B cell (primary cell): ENCODE data around the gene BRD1. TPM values are rescaled to one million over a fixed set of nuclear protein-coding genes. Genes with fewer than 3 reads are reported as not detected.

ENCODE experiments used
- ATAC-seq: fragments of 200-7000 bp; cut with Tn5 transposase; one replicate; pipeline ENCODE4 v1.10.0; 2021; ENCODE audit warnings: low read depth, mild to moderate bottlenecking, moderate number of reproducible peaks, moderate library complexity
- CTCF ChIA-PET: fragments of 350-600 bp; sonication (Branson Sonifier 250); formaldehyde crosslinking; loops from one replicate; lab custom pipeline; 2021; ENCODE audit warnings: antibody characterized with exemption, inconsistent platforms; lab: Charles Lee
- POLR2A ChIA-PET: fragments of 350-600 bp; sonication (Branson Sonifier 250); formaldehyde crosslinking; loops from one replicate; lab custom pipeline; 2021; ENCODE audit warnings: antibody characterized with exemption; lab: Charles Lee
- DNase-seq: peaks from one replicate; pipeline ENCODE4 v3.0.0; 2013
- H2AFZ ChIP-seq: 2 replicates; pipeline ENCODE4 v1.6.1; 2012; ENCODE audit warnings: mild to moderate bottlenecking, low read depth, low read length; ENCODE audit not compliant: insufficient read depth, poor library complexity, severe bottlenecking
- H3K27ac ChIP-seq, 2 donors: 1 replicate in 1 of 2; 2 replicates in 1 of 2; pipeline ENCODE4 v1.5.1; 2012 to 2013; ENCODE audit warnings: low read length in 2 of 2, mild to moderate bottlenecking in 2 of 2, moderate library complexity in 1 of 2
- H3K27me3 ChIP-seq, 4 experiments: fragments of 200-600 bp in 1 of 4; sonication (generic) in 1 of 4; replicated peaks in 1 of 4; 1 replicate in 2 of 4; 2 replicates in 2 of 4; pipeline versions ENCODE4 v1.6.1 to v1.7.0; 2013 to 2016; ENCODE audit warnings: low read length in 3 of 4, mild to moderate bottlenecking in 2 of 4, mixed read lengths in 1 of 4, moderate library complexity in 1 of 4; ENCODE audit not compliant: insufficient read depth in 4 of 4, control insufficient read depth in 3 of 4; ENCODE audit errors: control extremely low read depth in 1 of 4
- H3K36me3 ChIP-seq, 2 experiments: replicated peaks in 1 of 2; 1 replicate in 1 of 2; 2 replicates in 1 of 2; pipeline versions ENCODE4 v1.6.1 to v1.7.1; 2013; ENCODE audit warnings: low read length in 1 of 2; ENCODE audit not compliant: insufficient read depth in 2 of 2, control insufficient read depth in 1 of 2; ENCODE audit errors: control extremely low read depth in 1 of 2, extremely low read depth in 1 of 2
- H3K4me1 ChIP-seq, 2 donors: fragments of 200-600 bp in 1 of 2; sonication (generic) in 1 of 2; 1 replicate in 1 of 2; 2 replicates in 1 of 2; pipeline versions ENCODE4 v1.5.1 to v1.6.1; 2013 to 2017; ENCODE audit warnings: low read length in 2 of 2; ENCODE audit not compliant: control insufficient read depth in 2 of 2, insufficient read depth in 2 of 2
- H3K4me2 ChIP-seq: replicated peaks from 2 replicates; pipeline ENCODE3; 2012; ENCODE audit warnings: mild to moderate bottlenecking, low read depth, low read length; ENCODE audit not compliant: poor library complexity, severe bottlenecking
- H3K4me3 ChIP-seq, 5 experiments: fragments of 200-600 bp in 1 of 5; sonication (generic) in 1 of 5; 1 replicate in 3 of 5; 2 replicates in 2 of 5; pipeline versions ENCODE4 v1.5.1 to v1.7.0; 2011 to 2016; ENCODE audit warnings: low read length in 4 of 5, mild to moderate bottlenecking in 4 of 5, low read depth in 2 of 5, control low read depth in 1 of 5, moderate library complexity in 1 of 5; ENCODE audit not compliant: insufficient read depth in 1 of 5; ENCODE audit errors: control extremely low read depth in 1 of 5, extremely low read depth in 1 of 5
- H3K79me2 ChIP-seq: fragments of 200-600 bp; sonication (generic); one replicate; pipeline ENCODE4 v1.6.0; 2016; ENCODE audit warnings: low read length; ENCODE audit not compliant: control insufficient read depth, insufficient read depth
- H3K9ac ChIP-seq: fragments of 200-600 bp; sonication (generic); 2 replicates; pipeline ENCODE4 v1.6.1; 2017; ENCODE audit warnings: mild to moderate bottlenecking, low read length, moderate library complexity
- H3K9me3 ChIP-seq, 3 donors: one replicate each; pipeline versions ENCODE4 v1.6.1 to v1.7.1; 2013; ENCODE audit warnings: low read length in 2 of 3; ENCODE audit not compliant: control insufficient read depth in 2 of 3, insufficient read depth in 1 of 3; ENCODE audit errors: control extremely low read depth in 1 of 3
- H4K20me1 ChIP-seq: 2 replicates; pipeline ENCODE4 v1.6.0; 2012; ENCODE audit warnings: mild to moderate bottlenecking, low read length; ENCODE audit not compliant: insufficient read depth, control insufficient read depth, poor library complexity, severe bottlenecking
- H3K27ac Mint-ChIP-seq: one replicate; pipeline ENCODE4 v1.8.0; 2021; ENCODE audit warnings: mixed read lengths
- H3K27me3 Mint-ChIP-seq: one replicate; pipeline ENCODE4 v1.8.0; 2021; ENCODE audit warnings: mixed read lengths
- H3K4me1 Mint-ChIP-seq: one replicate; pipeline ENCODE4 v1.8.0; 2021; ENCODE audit warnings: mixed read lengths
- H3K4me3 Mint-ChIP-seq: one replicate; pipeline ENCODE4 v1.8.0; 2021; ENCODE audit warnings: mixed read lengths
- H3K9me3 Mint-ChIP-seq: one replicate; pipeline ENCODE4 v1.8.0; 2022; ENCODE audit warnings: mixed read lengths; ENCODE audit not compliant: insufficient read depth
- CTCF ChIP-seq: fragments of 200-600 bp; IDR thresholded peaks from one replicate; pipeline ENCODE4 v1.8.0; 2022; ENCODE audit warnings: antibody characterized with exemption, mild to moderate bottlenecking
- EZH2 ChIP-seq: IDR thresholded peaks from 2 replicates; pipeline ENCODE4 v1.6.1; 2012; ENCODE audit warnings: borderline replicate concordance, low read depth, mild to moderate bottlenecking, moderate library complexity, low read length; ENCODE audit not compliant: insufficient read depth, poor library complexity, severe bottlenecking
- WGBS: methylation state at CpG from one replicate; pipeline ENCODE4 v1.1.5; 2013; ENCODE audit warnings: missing lambda C conversion rate; ENCODE audit not compliant: insufficient coverage; 5-methylcytosine and 5-hydroxymethylcytosine counted together
- intact Hi-C: fragments of 100-400 bp; cut with micrococcal nuclease; formaldehyde crosslinking; loops from one replicate; pipeline ENCODE4 v1.10.0; 2022
- polyA plus RNA-seq: library from polyadenylated mRNA; depleted of rRNA; stranded (reverse); fragments of >200 nt; gene quantifications from 2 replicates; pipeline ENCODE4 v1.2.3, GENCODE V29; 2012
- total RNA-seq, 2 donors: library from RNA; stranded (reverse); fragments of 120-200 nt in 1 of 2; gene quantifications; 1 replicate in 1 of 2; 2 replicates in 1 of 2; pipeline versions ENCODE4 v1.2.3 to v1.2.4, GENCODE V29; 2013 to 2022

BRD1 gene
- total and polyA plus RNA-seq, 2 donors (not counting 1 experiment from before 2014, with no cell fraction given): 16.9 to 73.3 TPM

GRCh38 chr22:49847751-49848689 is 20.3 kb upstream of the BRD1 start:
- Histone ChIP-seq H3K9ac (peak overlapping the region; percentile 39), H3K79me2 (no peaks in the 10 kb centered on the region), H4K20me1 (peaks cover 7% of the 10 kb centered on the region), H3K36me3 (no peaks in the 10 kb centered on the region), H3K4me2 (peak overlapping the region; percentile 91), H2AFZ (peak overlapping the region; percentile 42), H3K4me1 (peaks cover 22 to 31% of the 10 kb centered on the region in 2 donors), H3K27me3 (peaks cover 0 to 40% (median 21%) of the 10 kb centered on the region in 4 experiments), H3K4me3 (peak overlapping the region in 2 of 5 experiments; percentile 38 to 39), H3K9me3 (peaks cover 0 to 14% (median 0%) of the 10 kb centered on the region in 3 donors), H3K27ac (no peak overlapping the region)
- DNase-seq: peak; percentile 35
- WGBS: 26% methylated on average over 61 of the region's 64 CpGs
- Mint-ChIP-seq H3K4me3 (peak overlapping the region; percentile 49), H3K27me3 (peaks cover 35% of the 10 kb centered on the region), H3K9me3 (no peaks in the 10 kb centered on the region), H3K27ac (no peak overlapping the region), H3K4me1 (peaks cover 22% of the 10 kb centered on the region)
- peak; percentile 39 for TF ChIP-seq EZH2
- TF ChIP-seq CTCF: no peak
- ChIA-PET CTCF (no interaction called here), POLR2A (no interaction called here)
- intact Hi-C loops: no loop called here
- no peak for ATAC-seq
